SU-DHL-6 (cell line): ENCODE data around the gene ZNF385C.
"Not testable (repeated sequence)": the region's sequence is repeated elsewhere in the genome, so short reads cannot be mapped to it uniquely, and the experiment has no call there.

Experiments
- H2AFZ ChIP-seq: fragments of 200-600 bp; sonication (generic); 2 replicates; pipeline ENCODE4 v1.6.1; 2014; ENCODE audit warnings: low read depth, mild to moderate bottlenecking, moderate library complexity, mixed read lengths, antibody characterized with exemption, low read length; ENCODE audit not compliant: severe bottlenecking
- H3F3A ChIP-seq: fragments of 200-600 bp; shearing (Covaris generic); 2 replicates; pipeline ENCODE4 v1.6.0; 2016; ENCODE audit warnings: antibody characterized with exemption, mild to moderate bottlenecking; ENCODE audit not compliant: insufficient read depth
- H3K27ac ChIP-seq: fragments of 200-600 bp; sonication (generic); 2 replicates; pipeline ENCODE4 v1.5.1; 2016; ENCODE audit warnings: low read depth, mild to moderate bottlenecking, low read length, moderate library complexity, mixed read lengths
- H3K27me3 ChIP-seq: fragments of 200-600 bp; sonication (generic), shearing (Covaris generic); 2 replicates; pipeline ENCODE4 v1.6.0; 2014; ENCODE audit warnings: mild to moderate bottlenecking, low read length
- H3K36me3 ChIP-seq: fragments of 200-600 bp; sonication (generic); 2 replicates; pipeline ENCODE4 v1.6.1; 2014; ENCODE audit warnings: mild to moderate bottlenecking, low read length, mixed read lengths
- H3K4me2 ChIP-seq: fragments of 300-600, 200-600 bp; shearing (Covaris generic), sonication (generic); 2 replicates; pipeline ENCODE4 v1.6.0; 2014; ENCODE audit warnings: low read length, low read depth, mild to moderate bottlenecking; ENCODE audit not compliant: poor library complexity, severe bottlenecking
- H3K4me3 ChIP-seq: fragments of 200-600 bp; sonication (generic); 2 replicates; pipeline ENCODE4 v1.5.1; 2014; ENCODE audit warnings: antibody characterized with exemption, low read length, mild to moderate bottlenecking, mixed read lengths; ENCODE audit not compliant: insufficient read depth, poor library complexity, severe bottlenecking
- H3K79me2 ChIP-seq: fragments of 200-600 bp; sonication (generic); 2 replicates; pipeline ENCODE4 v1.6.1; 2014; ENCODE audit warnings: mild to moderate bottlenecking, low read length, moderate library complexity; ENCODE audit not compliant: insufficient read depth
- H3K9ac ChIP-seq: fragments of 200-600 bp; sonication (generic); 2 replicates; pipeline ENCODE4 v1.7.0; 2014; ENCODE audit warnings: mild to moderate bottlenecking, low read length
- H3K9me2 ChIP-seq: fragments of 200-600 bp; sonication (generic); replicated peaks from 2 replicates; pipeline ENCODE4 v1.6.1; 2014; ENCODE audit warnings: low read length; ENCODE audit not compliant: insufficient read depth
- H3K9me3 ChIP-seq: fragments of 200-600 bp; sonication (generic); 2 replicates; pipeline ENCODE4 v1.6.1; 2014; ENCODE audit warnings: low read length, mixed read lengths; ENCODE audit not compliant: insufficient read depth
- H4K20me1 ChIP-seq: fragments of 200-600 bp; sonication (generic); 2 replicates; pipeline ENCODE4 v1.6.1; 2014; ENCODE audit warnings: low read depth, mild to moderate bottlenecking, antibody characterized with exemption, low read length, moderate library complexity, mixed read lengths
- CTCF ChIP-seq: fragments of 200-600 bp; sonication (generic); IDR thresholded peaks from one replicate; pipeline ENCODE4 v1.5.1; 2017; ENCODE audit warnings: antibody characterized with exemption, mild to moderate bottlenecking, low read length, moderate library complexity; ENCODE audit not compliant: insufficient read depth, poor library complexity, severe bottlenecking
- EZH2phosphoT487 ChIP-seq: fragments of 200-600 bp; sonication (generic), shearing (Covaris generic); conservative IDR thresholded peaks from 2 replicates; pipeline ENCODE4 v1.6.1; 2018; ENCODE audit warnings: mild to moderate bottlenecking, antibody characterized with exemption, low read length, moderate library complexity, mixed read lengths

The ZNF385C gene

GRCh38 chr17:42016941-42017865, 81.1 kb downstream of the ZNF385C start, which contains the start of gene DNAJC7:
Gene DNAJC7, minus strand, starts transcription at chr17:42017439. Its CDS starts 23 bp downstream, at chr17:42017416.
- Histone ChIP-seq H3F3A (0 out of 2 replicates have a peak, but pooled peaks cover 3% of the 10 kb centered on the region), H2AFZ (peak within 1 kb of the TSS; percentile 87), H3K36me3 (no peaks in the 10 kb centered on the region), H3K9me3 (no peaks in the 10 kb centered on the region), H3K9me2 (no peaks in the 10 kb centered on the region), H3K27me3 (no peaks in the 10 kb centered on the region), H3K79me2 (peaks cover 61% of the 10 kb centered on the region), H3K9ac (peak within 1 kb of the TSS; percentile 97), H3K27ac (peak within 1 kb of the TSS; percentile 65), H3K4me2 (peak within 1 kb of the TSS; percentile 76), H4K20me1 (no peaks in the 10 kb centered on the region), H3K4me3 (peak within 1 kb of the TSS; percentile 90)
- TF ChIP-seq CTCF (no peak), EZH2phosphoT487 (no peak)

GRCh38 chr17:42016411-42016831, 81.9 kb downstream of the ZNF385C start:
- H3F3A ChIP-seq, result 0 out of 2 replicates have a peak, but pooled peaks cover 7% of the 10 kb centered on the region
- H3K27ac ChIP-seq, result peak overlapping the region; percentile 65
- H4K20me1 ChIP-seq, result peaks cover 6% of the 10 kb centered on the region
- peak overlapping the region; percentile 90 for H3K4me3 ChIP-seq
- no peaks in the 10 kb centered on the region for H3K27me3 ChIP-seq
- peak overlapping the region; percentile 76 for H3K4me2 ChIP-seq
- H3K36me3 ChIP-seq, result no peaks in the 10 kb centered on the region
- H3K79me2 ChIP-seq, result peaks cover 69% of the 10 kb centered on the region
- no peaks in the 10 kb centered on the region for H3K9me3 ChIP-seq
- H3K9me2 ChIP-seq, result no peaks in the 10 kb centered on the region
- peak overlapping the region; percentile 97 for H3K9ac ChIP-seq
- TF ChIP-seq CTCF (no peak), EZH2phosphoT487 (no peak)
- H2AFZ ChIP-seq, result peak overlapping the region; percentile 87

GRCh38 chr17:42013740-42014139, 84.5 kb downstream of the ZNF385C start:
- peaks cover 84% of the 10 kb centered on the region for H3K79me2 ChIP-seq
- H3K4me3 ChIP-seq, result not testable (repeated sequence)
- peaks cover 16% of the 10 kb centered on the region for H4K20me1 ChIP-seq

GRCh38 chr17:42012363-42012762, 85.9 kb downstream of the ZNF385C start:
- not testable (repeated sequence) for H3K27me3 ChIP-seq

More at GRCh38 chr17:42013740-42014139, 84.5 kb downstream of the ZNF385C start:
- not testable (repeated sequence) for H2AFZ ChIP-seq, H3K36me3 ChIP-seq, H3K4me2 ChIP-seq, H3K27ac ChIP-seq, H3K27me3 ChIP-seq, H3K9ac ChIP-seq, H3K9me2 ChIP-seq, H3K9me3 ChIP-seq, H3F3A ChIP-seq

More at GRCh38 chr17:42012363-42012762, 85.9 kb downstream of the ZNF385C start:
- H3K9me2 ChIP-seq, H3K9ac ChIP-seq, H3K36me3 ChIP-seq, H3K4me3 ChIP-seq, H3K4me2 ChIP-seq, H3F3A ChIP-seq, H2AFZ ChIP-seq, H3K9me3 ChIP-seq, H3K27ac ChIP-seq: not testable (repeated sequence)
- Histone ChIP-seq H3K79me2 (peaks cover 98% of the 10 kb centered on the region), H4K20me1 (peaks cover 16% of the 10 kb centered on the region)
